Measurements from ENCODE around the gene RPL7L1.
"Not testable (repeated sequence)": the region's sequence is repeated elsewhere in the genome, so short reads cannot be mapped to it uniquely, and the experiment has no call there.

Gene RPL7L1

GRCh38 chr6:42877695-42878094, 1.7 kb upstream of the RPL7L1 start:
- DNase-seq (ENCODE audit: insufficient read length, low spot score) (no peak), FAIRE-seq (no peak)
- no peak for TF ChIP-seq CTCF (IDR thresholded peaks at IDR 0.05; ENCODE audit: insufficient read depth, missing control alignments)

GRCh38 chr6:42880240-42880817, 913 bp downstream of the RPL7L1 start:
- not testable (repeated sequence) for DNase-seq (ENCODE audit: insufficient read length, low spot score); FAIRE-seq

GRCh38 chr6:42880871-42881270, 1.5 kb downstream of the RPL7L1 start:
- not testable (repeated sequence) for FAIRE-seq; DNase-seq (ENCODE audit: insufficient read length, low spot score)
- TF ChIP-seq CTCF (IDR thresholded peaks at IDR 0.05; ENCODE audit: insufficient read depth, missing control alignments), result peak; percentile 2

GRCh38 chr6:42885702-42886101, 6.3 kb downstream of the RPL7L1 start:
- DNase-seq (ENCODE audit: insufficient read length, low spot score) (no peak), FAIRE-seq (no peak)
- no peak for TF ChIP-seq CTCF (IDR thresholded peaks at IDR 0.05; ENCODE audit: insufficient read depth, missing control alignments)

GRCh38 chr6:42888201-42888600, 8.8 kb downstream of the RPL7L1 start:
- not testable (repeated sequence) for FAIRE-seq

GRCh38 chr6:42889815-42890214, 10.4 kb downstream of the RPL7L1 start:
- DNase-seq (ENCODE audit: insufficient read length, low spot score), result no peak
- no peak for FAIRE-seq
- TF ChIP-seq CTCF (IDR thresholded peaks at IDR 0.05; ENCODE audit: insufficient read depth, missing control alignments), result no peak

More at GRCh38 chr6:42888201-42888600, 8.8 kb downstream of the RPL7L1 start:
- DNase-seq (ENCODE audit: insufficient read length, low spot score), result not testable (repeated sequence)

GRCh38 chr6:42890311-42891198, 11.1 kb downstream of the RPL7L1 start:
- FAIRE-seq (no peak), DNase-seq (ENCODE audit: insufficient read length, low spot score) (peak; percentile 88)
- no peak for TF ChIP-seq CTCF (IDR thresholded peaks at IDR 0.05; ENCODE audit: insufficient read depth, missing control alignments)

GRCh38 chr6:42891199-42891722, 11.8 kb downstream of the RPL7L1 start:
- TF ChIP-seq CTCF (IDR thresholded peaks at IDR 0.05; ENCODE audit: insufficient read depth, missing control alignments), result no peak
- DNase-seq (ENCODE audit: insufficient read length, low spot score) (no peak), FAIRE-seq (no peak)

GRCh38 chr6:42894041-42894828, 14.8 kb downstream of the RPL7L1 start:
- FAIRE-seq; DNase-seq (ENCODE audit: insufficient read length, low spot score): not testable (repeated sequence)
